ENCODE data around the gene ILDR2. TPM values are rescaled to one million over a fixed set of nuclear protein-coding genes. Genes with fewer than 3 reads are reported as not detected.

ILDR2 gene
- total and polyA plus RNA-seq, 10 of the 15 experiments (the other 5 are each of a cell fraction or from before 2014, with no cell fraction given), result 0.05 to 5.3 (median 1.9) TPM

DNA sequence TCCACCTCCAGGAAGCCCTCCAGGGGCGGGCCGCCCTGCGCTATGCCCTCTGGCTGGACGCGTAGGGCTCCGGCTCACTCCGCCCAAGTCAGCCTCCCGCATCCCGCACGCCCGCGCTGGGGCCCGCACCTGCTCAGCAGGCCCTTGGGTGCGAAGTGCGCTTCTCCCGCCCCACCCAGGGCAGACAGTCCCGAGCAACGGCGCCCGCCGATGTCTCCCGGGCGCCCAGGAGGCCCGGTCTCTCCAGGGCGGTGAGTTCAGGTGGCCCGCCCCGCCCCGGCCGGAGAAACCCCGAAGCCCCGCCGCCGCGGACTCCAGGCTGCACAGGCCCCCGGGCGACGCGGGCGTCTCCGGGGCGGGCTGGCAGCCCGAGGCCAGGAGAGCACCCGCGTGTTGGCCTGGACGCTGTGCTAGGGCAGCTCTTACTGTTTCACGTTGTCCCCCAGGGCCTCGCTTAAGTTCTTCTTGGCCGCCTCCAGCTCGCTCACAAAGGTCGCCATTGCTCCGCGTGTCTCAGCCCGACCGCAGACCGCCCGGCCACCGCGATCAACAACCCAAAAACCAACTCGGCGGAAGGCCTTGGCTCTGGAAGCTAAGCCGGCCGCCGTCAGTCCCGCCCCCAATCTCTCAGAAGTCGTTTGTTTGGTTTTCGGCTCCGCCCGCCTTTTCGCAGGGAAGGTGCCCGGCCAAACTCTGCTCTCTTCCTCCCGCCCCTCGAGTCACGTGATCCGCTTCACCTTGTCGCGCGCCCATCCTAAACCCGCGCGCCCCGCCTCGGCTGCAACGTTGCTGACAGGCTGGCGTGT is 99.4 kb downstream of the ILDR2 start, which contains the start of gene TADA1 (continued):
- TF ChIP-seq SP1 (IDR thresholded peaks at IDR 0.05; ENCODE audit: low read depth, low read length) (peak; percentile 74), ZZZ3 (IDR thresholded peaks at IDR 0.05; ENCODE audit: control insufficient read depth, insufficient read length, low read depth) (no peak), SUZ12 (IDR thresholded peaks at IDR 0.05; ENCODE audit: unreplicated experiment) (no peak), NFIC (IDR thresholded peaks at IDR 0.05; ENCODE audit: low read depth, low read length) (no peak; the same call in 1 of the 2 replicates), PAX5 (IDR thresholded peaks at IDR 0.05; ENCODE audit: borderline replicate concordance, low read depth, low read length) (no peak), NRF1 (conservative IDR thresholded peaks at IDR 0.05; ENCODE audit: low read depth, low read length) (no peak), BCL11A (IDR thresholded peaks at IDR 0.05; ENCODE audit: low read depth, low read length) (no peak), BRCA1 (IDR thresholded peaks at IDR 0.05; ENCODE audit: low read depth, low read length) (no peak), PML (IDR thresholded peaks at IDR 0.05; ENCODE audit: low read length) (peak; percentile 80), HDAC2 (IDR thresholded peaks at IDR 0.05) (no peak), KAT2A (conservative IDR thresholded peaks at IDR 0.05; ENCODE audit: control insufficient read depth, low read depth, low read length) (no peak), STAT3 (IDR thresholded peaks at IDR 0.05; ENCODE audit: low read depth, low read length) (no peak), NR2C2 (IDR thresholded peaks at IDR 0.05; ENCODE audit: borderline replicate concordance, control insufficient read depth, insufficient read length, low read depth) (no peak), SREBF1 (IDR thresholded peaks at IDR 0.05; ENCODE audit: low read length) (no peak), FOXK2 (IDR thresholded peaks at IDR 0.05) (no peak; the same call in 1 of the 2 replicates), BHLHE40 (IDR thresholded peaks at IDR 0.05; ENCODE audit: borderline replicate concordance in 1 of 2, low read depth in 2 of 2, low read length in 1 of 2) (peak; percentile 91 to 97)
- TF ChIP-seq, protein P1, sequence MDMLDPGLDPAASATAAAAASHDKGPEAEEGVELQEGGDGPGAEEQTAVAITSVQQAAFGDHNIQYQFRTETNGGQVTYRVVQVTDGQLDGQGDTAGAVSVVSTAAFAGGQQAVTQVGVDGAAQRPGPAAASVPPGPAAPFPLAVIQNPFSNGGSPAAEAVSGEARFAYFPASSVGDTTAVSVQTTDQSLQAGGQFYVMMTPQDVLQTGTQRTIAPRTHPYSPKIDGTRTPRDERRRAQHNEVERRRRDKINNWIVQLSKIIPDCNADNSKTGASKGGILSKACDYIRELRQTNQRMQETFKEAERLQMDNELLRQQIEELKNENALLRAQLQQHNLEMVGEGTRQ (IDR thresholded peaks at IDR 0.05; ENCODE audit: borderline replicate concordance, low read depth, low read length), result peak; percentile 91
